Frontal cortex (tissue), 4 donors: ENCODE results near the gene CDYL. TPM values are rescaled to one million over a fixed set of nuclear protein-coding genes. Genes with fewer than 3 reads are reported as not detected.

Source experiments
- DNase-seq, 2 donors: peaks; one replicate each; pipeline ENCODE4 v3.0.0; 2012; ENCODE audit warnings: low spot score in 2 of 2
- FAIRE-seq: peaks from 2 replicates; lab custom pipeline; 2012; peaks lifted over from hg19 to GRCh38; lab: Jason Lieb, UNC
- total RNA-seq: library from RNA; depleted of rRNA; stranded (reverse); fragments of >200 nt; gene quantifications from one replicate; pipeline ENCODE4 v1.2.3, GENCODE V29; 2014
- donor health status: control.
- donor health status: control.
- donor health status: control.

Gene CDYL
- total RNA-seq, 1 donor from 2014 or later = 24.1 TPM

- DNase-seq = no peak
- no peak for FAIRE-seq
Measured at GRCh38 chr6:4901386-4902061, 125.3 kb downstream of the CDYL start.

DNA sequence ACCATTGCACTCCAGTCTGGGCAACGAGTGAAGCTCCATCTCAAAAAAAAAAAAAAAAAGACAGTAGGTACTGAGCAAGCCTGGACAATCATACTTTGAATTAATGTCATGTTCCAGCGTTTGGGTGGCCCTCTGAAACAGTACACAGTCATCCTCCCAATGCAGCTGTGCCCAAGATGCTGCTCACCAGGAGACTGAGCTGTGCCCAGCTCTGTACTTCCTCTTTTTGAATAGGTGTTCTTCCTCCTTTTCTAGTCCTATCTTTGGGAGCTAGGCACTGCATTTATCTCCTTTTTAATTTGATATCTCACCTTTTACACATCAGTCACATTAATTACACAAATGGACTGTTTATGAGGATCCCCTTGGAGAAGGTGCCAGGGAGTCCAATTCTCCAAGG is 126.2 kb downstream of the CDYL start:
- DNase-seq (no peak), FAIRE-seq (no peak)

GRCh38 chr6:4903121-4903520 is 126.9 kb downstream of the CDYL start:
- DNase-seq (no peak), FAIRE-seq (no peak)

- DNase-seq = no peak
Measured at GRCh38 chr6:4903751-4904370, 127.7 kb downstream of the CDYL start.

GRCh38 chr6:4904461-4905025 is 128.3 kb downstream of the CDYL start:
- DNase-seq = no peak
- no peak for FAIRE-seq

More at GRCh38 chr6:4903751-4904370, 127.7 kb downstream of the CDYL start:
- no peak for FAIRE-seq

DNA sequence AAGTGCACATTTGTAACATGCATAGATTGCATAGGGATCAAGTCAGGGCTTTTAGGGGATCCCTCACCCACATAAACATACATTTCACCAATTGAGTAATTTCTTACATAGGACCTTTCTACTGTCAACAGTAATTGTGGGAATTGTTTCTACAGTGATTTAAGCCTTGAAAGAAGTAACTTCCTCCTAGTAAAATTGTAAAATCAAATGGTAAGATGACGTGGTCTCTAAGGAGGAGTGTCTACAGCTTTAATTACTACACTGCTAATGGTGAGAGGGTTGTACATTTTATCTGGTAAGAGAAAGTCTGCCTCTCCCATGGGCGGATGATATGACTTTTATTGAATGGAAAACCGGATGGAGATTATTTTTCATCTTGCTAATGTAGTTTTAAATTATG is 129.6 kb downstream of the CDYL start:
- FAIRE-seq = no peak
- DNase-seq = no peak

GRCh38 chr6:4906293-4907276 is 130.4 kb downstream of the CDYL start:
- FAIRE-seq (no peak), DNase-seq (no peak)

DNA sequence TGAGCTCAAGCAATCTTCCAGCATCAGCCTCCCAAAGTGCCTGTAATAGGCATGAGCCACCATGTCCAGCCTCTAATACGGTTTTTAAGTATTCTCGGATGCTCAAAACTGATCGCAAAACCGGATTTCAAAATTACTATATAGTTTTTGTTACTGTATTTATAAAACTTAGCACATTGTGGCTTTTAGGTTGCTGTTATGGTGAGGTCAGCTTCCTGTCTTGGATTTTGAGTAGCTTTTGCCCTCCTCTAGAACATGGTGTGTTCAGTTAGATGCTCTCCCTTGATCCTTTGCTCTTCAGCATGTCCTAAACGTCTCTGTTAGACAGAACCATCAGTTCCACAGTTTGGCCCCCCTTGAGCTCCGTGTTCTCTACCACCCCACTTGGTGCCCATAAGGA is 131.4 kb downstream of the CDYL start:
- DNase-seq = no peak
- no peak for FAIRE-seq

GRCh38 chr6:4908062-4908461 is 131.9 kb downstream of the CDYL start:
- DNase-seq (no peak), FAIRE-seq (no peak)

- DNase-seq = no peak
Measured at GRCh38 chr6:4909063-4909706, 133.0 kb downstream of the CDYL start.

DNA sequence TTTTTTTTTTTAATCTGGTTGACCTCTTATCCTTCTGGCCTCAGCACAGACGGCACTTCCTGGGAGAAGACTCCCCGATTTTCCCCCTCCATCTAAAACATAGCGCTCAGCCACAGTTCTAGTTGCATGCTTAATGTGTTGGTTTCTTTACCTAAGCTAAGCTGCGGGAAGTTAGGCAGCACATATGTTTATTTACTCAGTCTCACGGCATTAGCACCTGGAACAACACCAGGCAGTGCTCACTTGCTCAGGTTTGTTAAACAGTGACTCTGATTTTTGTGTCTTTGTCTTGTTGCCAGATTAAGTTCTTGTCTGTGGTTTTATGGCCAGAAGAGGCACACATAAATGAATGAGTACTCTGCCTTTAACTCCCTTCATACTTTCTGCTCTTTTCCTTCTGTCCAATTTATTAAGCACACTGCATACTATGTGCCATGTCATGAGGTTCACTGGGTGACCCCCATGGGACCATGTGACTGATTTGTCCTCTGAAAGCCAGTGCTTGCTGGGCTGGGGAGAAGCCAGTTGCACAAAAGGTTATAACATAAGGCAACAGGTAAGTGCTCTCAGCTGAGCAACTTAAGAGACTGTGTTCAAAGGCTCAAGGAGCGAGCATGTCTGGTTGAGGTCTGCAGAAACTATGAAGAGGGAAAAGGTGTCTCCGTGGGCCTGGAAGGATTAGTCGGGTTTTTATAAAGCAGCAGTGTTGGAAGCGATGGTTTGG is 134.0 kb downstream of the CDYL start:
- no peak for DNase-seq

More at GRCh38 chr6:4909063-4909706, 133.0 kb downstream of the CDYL start:
- no peak for FAIRE-seq

DNA sequence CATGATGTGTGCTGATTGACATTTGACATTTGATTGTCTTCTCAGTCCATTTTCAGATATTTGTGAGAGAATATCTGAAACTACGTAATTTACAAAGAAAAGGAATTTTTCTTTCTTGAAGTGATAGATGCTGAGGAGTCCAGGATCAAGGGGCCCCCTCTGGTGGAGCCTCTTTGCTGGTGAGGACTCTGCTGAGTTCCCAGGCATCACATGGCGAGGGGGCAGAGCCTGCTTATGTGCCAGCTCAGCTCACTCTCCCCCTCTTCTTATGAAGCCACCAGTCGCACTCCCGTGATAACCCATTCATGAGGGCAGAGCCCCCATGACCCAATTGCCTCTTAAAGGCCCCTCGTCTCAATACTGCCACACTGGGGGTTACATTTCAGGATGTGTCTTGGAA is 136.4 kb downstream of the CDYL start:
- no peak for FAIRE-seq
- DNase-seq = no peak

More for the DNA sequence above, 134.0 kb downstream of the CDYL start:
- FAIRE-seq = no peak

- no peak for DNase-seq
- FAIRE-seq = no peak
Measured at GRCh38 chr6:4913705-4914419, 137.7 kb downstream of the CDYL start.

GRCh38 chr6:4914420-4915159 is 138.4 kb downstream of the CDYL start:
- FAIRE-seq = no peak
- DNase-seq = no peak

GRCh38 chr6:4916954-4917561 is 140.9 kb downstream of the CDYL start:
- no peak for DNase-seq
- FAIRE-seq = no peak

- DNase-seq = no peak
- no peak for FAIRE-seq
Measured at GRCh38 chr6:4920914-4921410, 144.8 kb downstream of the CDYL start.

DNA sequence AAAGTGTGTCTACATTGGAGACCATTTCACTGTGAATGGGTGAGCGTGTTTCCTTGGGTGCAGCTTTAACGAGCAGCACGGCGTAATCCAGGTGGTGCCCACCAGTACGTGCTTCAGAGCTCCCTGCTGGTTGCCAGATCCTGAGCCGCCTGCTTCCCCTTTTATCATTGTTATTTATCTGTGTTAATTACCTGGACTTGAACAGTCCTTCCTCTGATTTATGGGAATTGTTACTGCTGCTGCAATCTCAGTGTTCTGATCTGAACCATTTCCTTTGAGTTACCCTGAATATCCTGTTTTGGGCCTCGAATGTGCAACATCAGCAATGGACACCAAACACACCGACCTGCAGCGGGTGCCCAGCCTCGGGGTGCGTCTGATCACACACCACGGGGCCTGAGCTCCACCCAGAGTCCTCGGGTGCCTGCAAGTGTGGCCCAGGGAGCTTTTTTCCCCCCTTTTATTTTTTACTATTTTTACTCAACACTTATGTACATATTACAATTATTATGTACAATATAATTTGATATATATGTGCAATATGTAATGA is 146.4 kb downstream of the CDYL start:
- no peak for FAIRE-seq
- no peak for DNase-seq
